Neural cell (in vitro differentiated cells): Measurements from ENCODE around the gene PTPRQ. TPM values are rescaled to one million over a fixed set of nuclear protein-coding genes. Genes with fewer than 3 reads are reported as not detected.

ENCODE experiments used
- H2AFZ ChIP-seq: fragments of 200-600, 300-800 bp; sonication (generic), shearing (Covaris generic); 2 replicates; pipeline ENCODE4 v1.6.0; 2014; ENCODE audit warnings: low read depth, mild to moderate bottlenecking, antibody characterized with exemption, low read length, moderate library complexity
- H3F3A ChIP-seq: fragments of 200-600 bp; shearing (Covaris generic); 2 replicates; pipeline ENCODE4 v1.6.1; 2016; ENCODE audit warnings: mild to moderate bottlenecking, moderate library complexity, mixed read lengths, antibody characterized with exemption, low read length; ENCODE audit not compliant: insufficient read depth, poor library complexity, severe bottlenecking
- H3K27ac ChIP-seq: fragments of 200-600, 300-800 bp; sonication (generic), shearing (Covaris generic); 2 replicates; pipeline ENCODE4 v1.5.1; 2014; ENCODE audit warnings: mild to moderate bottlenecking, low read length, moderate library complexity
- H3K27me3 ChIP-seq: fragments of 300-800, 200-600 bp; sonication (generic), shearing (Covaris generic); 2 replicates; pipeline ENCODE4 v1.6.0; 2014; ENCODE audit warnings: mild to moderate bottlenecking, low read depth, low read length, moderate library complexity; ENCODE audit not compliant: insufficient read depth
- H3K36me3 ChIP-seq: fragments of 300-800, 200-600 bp; sonication (generic), shearing (Covaris generic); 2 replicates; pipeline ENCODE4 v1.5.1; 2014; ENCODE audit warnings: mild to moderate bottlenecking, antibody characterized with exemption, low read length, moderate library complexity; ENCODE audit not compliant: insufficient read depth
- H3K4me2 ChIP-seq: fragments of 300-800, 200-600 bp; sonication (generic), shearing (Covaris generic); 2 replicates; pipeline ENCODE4 v1.6.0; 2014; ENCODE audit warnings: mild to moderate bottlenecking, low read length
- H3K4me3 ChIP-seq: fragments of 300-800, 200-600 bp; sonication (generic), shearing (Covaris generic); 2 replicates; pipeline ENCODE4 v1.5.1; 2014; ENCODE audit warnings: mild to moderate bottlenecking, low read length, moderate library complexity
- H3K79me2 ChIP-seq: fragments of 200-600 bp; shearing (Covaris generic); replicated peaks from 2 replicates; pipeline ENCODE4 v1.6.0; 2014; ENCODE audit warnings: mild to moderate bottlenecking, low read length, moderate library complexity; ENCODE audit not compliant: insufficient read depth
- H3K9ac ChIP-seq: fragments of 300-800, 200-600 bp; sonication (generic), shearing (Covaris generic); 2 replicates; pipeline ENCODE4 v1.6.1; 2016; ENCODE audit warnings: mild to moderate bottlenecking, low read length, mixed read lengths
- H3K9me2 ChIP-seq: fragments of 200-600 bp; shearing (Covaris generic); 2 replicates; pipeline ENCODE4 v1.6.1; 2016; ENCODE audit warnings: mild to moderate bottlenecking, low read length, mixed read lengths; ENCODE audit not compliant: insufficient read depth
- H3K9me3 ChIP-seq: fragments of 200-600, 300-800 bp; sonication (generic), shearing (Covaris generic); 2 replicates; pipeline ENCODE4 v1.6.1; 2016; ENCODE audit warnings: mild to moderate bottlenecking, mixed run types, low read length, moderate library complexity, mixed read lengths
- H4K20me1 ChIP-seq: fragments of 200-600 bp; shearing (Covaris generic); 2 replicates; pipeline ENCODE4 v1.6.1; 2016; ENCODE audit warnings: mild to moderate bottlenecking, mixed run types; ENCODE audit not compliant: insufficient read depth
- CTCF ChIP-seq: fragments of 450-650 bp; IDR thresholded peaks from 2 replicates; pipeline ENCODE4 v1.5.1; 2014; ENCODE audit warnings: antibody characterized with exemption, mild to moderate bottlenecking, moderate library complexity; ENCODE audit not compliant: poor library complexity, severe bottlenecking
- EP300 ChIP-seq: fragments of 450-650 bp; conservative IDR thresholded peaks from 2 replicates; pipeline ENCODE4 v1.6.1; 2014; ENCODE audit warnings: antibody characterized with exemption, mild to moderate bottlenecking, moderate library complexity; ENCODE audit not compliant: poor library complexity, severe bottlenecking
- EZH2 ChIP-seq: fragments of 200-600, 300-800 bp; shearing (Covaris generic), sonication (generic); IDR thresholded peaks from 2 replicates; pipeline ENCODE4 v1.6.1; 2014; ENCODE audit warnings: antibody characterized with exemption, low read length, borderline replicate concordance, mild to moderate bottlenecking; ENCODE audit not compliant: insufficient read depth, poor library complexity, severe bottlenecking
- MXI1 ChIP-seq: fragments of 450-650 bp; conservative IDR thresholded peaks from 2 replicates; pipeline ENCODE4 v1.6.1; 2014; ENCODE audit warnings: antibody characterized with exemption, mild to moderate bottlenecking; ENCODE audit not compliant: poor library complexity, severe bottlenecking
- POLR2AphosphoS5 ChIP-seq: IDR thresholded peaks from 2 replicates; pipeline ENCODE4 v1.6.1; 2012
- RAD21 ChIP-seq: fragments of 450-650 bp; conservative IDR thresholded peaks from 2 replicates; pipeline ENCODE4 v1.6.1; 2014; ENCODE audit warnings: antibody characterized with exemption, mild to moderate bottlenecking, moderate library complexity
- REST ChIP-seq: IDR thresholded peaks from 2 replicates; pipeline ENCODE4 v1.6.1; 2012; ENCODE audit warnings: borderline replicate concordance
- SMC3 ChIP-seq: fragments of 450-650 bp; conservative IDR thresholded peaks from 2 replicates; pipeline ENCODE4 v1.6.1; 2014; ENCODE audit warnings: antibody characterized with exemption, mild to moderate bottlenecking, moderate library complexity; ENCODE audit not compliant: poor library complexity
- TAF1 ChIP-seq: IDR thresholded peaks from 2 replicates; pipeline ENCODE4 v1.6.1; 2012; ENCODE audit warnings: low read depth
- polyA plus RNA-seq: library from polyadenylated mRNA; depleted of rRNA; stranded (reverse); fragments of >200 nt; gene quantifications from 2 replicates; pipeline ENCODE4 v1.2.3, GENCODE V29; 2014

The PTPRQ gene
- polyA plus RNA-seq, 1 donor from 2014 or later, result not detected

GRCh38 chr12:80493466-80493865, 49.4 kb downstream of the PTPRQ start:
- Histone ChIP-seq H3K27ac (no peak overlapping the region), H3K4me3 (no peak overlapping the region), H3F3A (no peaks in the 10 kb centered on the region), H2AFZ (no peak overlapping the region), H3K9me3 (no peaks in the 10 kb centered on the region), H3K9me2 (no peaks in the 10 kb centered on the region), H3K27me3 (no peaks in the 10 kb centered on the region), H3K79me2 (no peaks in the 10 kb centered on the region), H4K20me1 (no peaks in the 10 kb centered on the region), H3K9ac (no peak overlapping the region), H3K36me3 (no peaks in the 10 kb centered on the region), H3K4me2 (no peak overlapping the region)
- TF ChIP-seq MXI1, result no peak

- Histone ChIP-seq H3K27me3 (no peaks in the 10 kb centered on the region), H4K20me1 (no peaks in the 10 kb centered on the region), H3F3A (no peaks in the 10 kb centered on the region), H3K79me2 (no peaks in the 10 kb centered on the region), H3K36me3 (no peaks in the 10 kb centered on the region), H3K9me2 (no peaks in the 10 kb centered on the region), H3K9ac (no peak overlapping the region), H3K27ac (no peak overlapping the region), H3K9me3 (no peaks in the 10 kb centered on the region), H2AFZ (no peak overlapping the region), H3K4me2 (no peak overlapping the region), H3K4me3 (no peak overlapping the region)
- no peak for TF ChIP-seq MXI1
- no peak for TF ChIP-seq TAF1
- no peak for TF ChIP-seq RAD21
- TF ChIP-seq REST, result no peak
- TF ChIP-seq SMC3, result no peak
- TF ChIP-seq EZH2, result no peak
- no peak for TF ChIP-seq EP300
- no peak for TF ChIP-seq POLR2AphosphoS5
- no peak for TF ChIP-seq CTCF
These were observed 50.8 kb downstream of the PTPRQ start for GRCh38 chr12:80494836-80495235.
